Stimulated activated CD8-positive, alpha-beta memory T cell treated with anti-CD3 and anti-CD28 coated beads, Interleukin-12 subunit alpha, Interleukin-12 subunit beta, amount 100 ng/mL, for 4 hours (primary cell): Measurements from ENCODE around the gene TBK1.
"Not testable (repeated sequence)": the region's sequence is repeated elsewhere in the genome, so short reads cannot be mapped to it uniquely, and the experiment has no call there.

Experiments used
- DNase-seq: peaks from one replicate; pipeline ENCODE4 v3.0.0-alpha.2; 2020; ENCODE audit warnings: low read depth

TBK1 gene

DNA sequence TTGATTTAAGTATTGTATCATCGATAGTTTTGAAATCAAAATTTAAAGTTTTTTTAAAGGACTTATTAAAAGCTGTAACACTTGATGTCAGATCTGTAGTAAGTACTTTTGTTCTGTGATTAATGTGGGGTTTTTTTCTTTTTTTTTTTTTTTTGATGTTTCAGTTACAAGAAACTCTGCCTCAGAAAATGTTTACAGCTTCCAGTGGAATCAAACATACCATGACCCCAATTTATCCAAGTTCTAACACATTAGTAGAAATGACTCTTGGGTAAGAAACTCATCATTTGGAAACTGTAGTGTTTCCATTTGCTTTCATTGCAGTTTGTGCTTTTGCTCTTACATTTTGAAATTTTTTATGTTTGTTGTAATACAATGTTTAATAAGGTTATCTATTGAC is 45.6 kb downstream of the TBK1 start:
- DNase-seq = no peak

DNA sequence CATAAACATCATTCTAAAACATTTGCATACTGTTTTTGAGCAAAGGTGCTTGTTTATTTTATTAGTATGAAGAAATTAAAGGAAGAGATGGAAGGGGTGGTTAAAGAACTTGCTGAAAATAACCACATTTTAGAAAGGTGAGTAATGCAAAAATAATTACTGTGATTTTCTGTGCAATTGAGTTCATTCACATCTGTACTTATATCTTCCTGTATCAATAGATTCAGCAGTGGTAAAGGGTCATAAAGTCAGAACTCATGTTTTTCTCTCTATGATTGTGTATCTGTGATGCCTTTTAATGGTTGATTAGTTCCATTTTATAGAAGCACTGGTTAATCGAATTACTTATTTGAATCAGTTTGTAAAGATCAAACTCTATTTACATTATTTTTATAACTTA is 46.0 kb downstream of the TBK1 start:
- DNase-seq = no peak

DNA sequence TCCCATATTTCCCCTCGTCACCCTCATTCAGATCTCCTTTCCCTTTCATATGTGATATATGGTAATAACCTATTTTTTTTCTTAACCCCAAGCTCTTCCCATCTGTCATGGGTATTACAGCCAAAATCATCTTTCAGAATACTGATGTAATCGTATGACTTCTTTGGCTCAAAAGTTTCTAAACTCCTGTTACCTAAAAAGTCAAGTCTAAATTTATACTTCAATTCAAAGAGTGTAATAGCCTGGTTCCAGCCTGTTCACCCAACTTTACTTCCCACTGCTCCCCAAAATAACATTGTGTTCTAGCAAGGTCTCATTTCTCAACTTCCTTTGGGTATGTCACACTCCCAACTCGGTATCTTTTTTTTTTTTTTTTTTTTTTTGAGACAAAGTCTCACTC is 48.5 kb downstream of the TBK1 start:
- no peak for DNase-seq

DNA sequence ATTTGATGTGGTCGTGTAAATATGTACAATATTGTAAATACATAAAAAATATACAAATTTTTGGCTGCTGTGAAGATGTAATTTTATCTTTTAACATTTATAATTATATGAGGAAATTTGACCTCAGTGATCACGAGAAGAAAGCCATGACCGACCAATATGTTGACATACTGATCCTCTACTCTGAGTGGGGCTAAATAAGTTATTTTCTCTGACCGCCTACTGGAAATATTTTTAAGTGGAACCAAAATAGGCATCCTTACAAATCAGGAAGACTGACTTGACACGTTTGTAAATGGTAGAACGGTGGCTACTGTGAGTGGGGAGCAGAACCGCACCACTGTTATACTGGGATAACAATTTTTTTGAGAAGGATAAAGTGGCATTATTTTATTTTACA is 49.6 kb downstream of the TBK1 start:
- DNase-seq = no peak

DNA sequence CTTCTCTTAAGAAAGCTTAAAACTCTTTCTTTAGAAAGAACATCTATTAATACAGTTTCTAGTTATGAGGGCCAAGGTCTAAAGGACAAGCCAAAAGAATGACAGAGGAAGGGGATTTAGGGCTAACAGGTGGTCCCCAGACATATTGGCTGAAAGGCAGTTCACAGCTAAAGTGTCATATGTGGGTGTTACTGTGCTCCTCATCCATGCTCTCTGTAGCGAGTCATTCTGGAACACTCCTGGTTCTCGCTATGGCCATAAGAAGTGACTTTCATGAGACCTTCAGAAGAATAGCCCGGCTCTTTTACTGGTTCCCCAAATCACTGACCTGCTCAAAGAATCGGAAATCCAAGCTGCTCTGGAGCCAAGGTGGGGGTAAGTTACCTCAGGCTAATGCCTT is 55.0 kb downstream of the TBK1 start:
- DNase-seq = no peak

DNA sequence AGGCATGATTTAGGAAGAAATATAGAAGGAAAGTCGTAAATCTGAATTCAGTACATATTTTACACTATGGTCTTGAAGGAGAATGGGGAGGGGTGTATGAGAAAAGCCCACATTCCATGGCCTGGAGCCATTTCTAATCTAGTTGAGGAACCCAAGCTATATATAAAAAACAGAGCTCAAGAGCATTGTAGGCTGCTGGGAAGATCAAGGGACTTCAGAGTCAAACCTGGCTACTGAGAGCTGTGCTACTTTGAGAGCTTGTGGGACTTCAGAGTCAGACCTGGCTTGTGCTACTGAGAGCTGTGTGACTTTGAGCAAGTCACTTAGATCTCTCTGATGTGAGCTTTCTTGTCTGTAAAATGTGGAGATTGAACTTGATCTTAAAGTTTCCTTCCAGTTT is 58.7 kb downstream of the TBK1 start:
- DNase-seq = no peak

DNA sequence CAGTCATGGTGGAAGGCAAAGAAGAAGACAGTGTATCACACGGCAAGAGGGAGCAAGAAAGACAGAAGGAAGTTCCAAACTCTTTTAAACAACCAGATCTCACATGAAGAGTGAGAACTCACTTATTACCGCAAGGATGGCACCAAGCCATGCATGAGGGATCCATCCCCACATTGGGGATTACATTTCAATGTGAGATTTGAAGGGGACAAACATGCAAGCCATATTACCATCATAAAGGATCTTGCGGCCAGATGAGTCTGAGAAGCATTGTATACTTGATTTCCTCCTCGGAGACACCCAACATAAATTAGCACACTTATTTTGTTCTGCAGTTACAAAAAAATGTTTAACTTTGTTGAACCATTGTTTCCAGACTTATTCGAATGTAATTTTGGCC is 66.5 kb downstream of the TBK1 start:
- no peak for DNase-seq

DNA sequence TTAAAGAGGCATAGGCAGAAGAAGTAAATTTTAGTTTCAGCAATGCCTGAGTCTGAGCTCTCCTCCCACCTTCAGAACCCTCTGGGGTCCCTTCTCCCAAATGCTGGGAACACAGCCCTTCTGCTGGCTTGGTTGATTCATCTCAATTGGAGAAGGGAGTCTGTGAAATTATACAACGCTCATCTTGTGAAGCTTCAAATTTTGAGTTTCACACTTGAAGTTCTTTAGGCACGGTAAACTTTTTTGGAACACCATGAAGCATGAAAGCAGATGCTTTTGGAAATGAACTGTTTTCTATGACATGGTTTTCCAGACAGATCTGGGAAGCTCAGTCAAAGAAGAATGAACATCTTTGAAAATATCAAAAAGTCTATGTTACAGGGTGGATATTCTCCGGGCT is 69.9 kb downstream of the TBK1 start:
- DNase-seq = no peak

DNA sequence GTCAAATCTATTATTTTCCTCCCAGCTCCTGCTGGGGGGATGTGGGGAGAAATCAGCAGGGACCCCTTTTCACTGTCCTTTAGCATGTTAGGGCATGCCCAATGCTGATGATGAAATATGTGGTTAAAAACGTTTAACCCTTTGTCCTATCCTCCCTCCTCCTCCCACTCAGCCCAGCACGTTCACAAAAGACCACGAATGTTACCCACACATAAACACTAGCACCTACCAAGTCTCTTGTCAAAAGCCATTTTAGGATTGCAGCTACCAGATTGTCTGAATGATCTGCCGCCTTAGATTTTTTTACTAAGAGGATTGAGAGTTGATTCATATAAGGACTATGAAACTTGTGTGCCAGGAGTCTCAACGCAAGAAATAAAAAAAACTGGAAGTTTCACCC is 70.4 kb downstream of the TBK1 start:
- no peak for DNase-seq

DNA sequence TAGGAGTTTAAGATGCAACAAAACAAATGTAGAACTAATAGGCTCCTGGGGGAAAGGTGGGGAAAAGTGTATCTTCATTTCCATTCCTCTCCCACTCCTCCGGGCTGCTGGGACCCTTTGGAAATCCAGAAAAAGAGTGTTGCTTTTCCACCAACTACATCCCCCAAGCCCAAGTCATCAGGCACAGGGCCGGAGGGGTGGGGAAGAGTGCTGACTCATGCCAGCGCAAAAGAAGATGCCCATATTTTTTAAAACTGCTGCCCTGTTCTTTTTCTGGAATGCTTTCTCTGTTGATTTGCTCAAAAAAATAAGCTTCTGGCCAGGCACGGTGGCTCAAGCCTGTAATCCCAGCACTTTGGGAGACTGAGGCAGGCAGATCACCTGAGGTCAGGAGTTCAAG is 70.9 kb downstream of the TBK1 start:
- no peak for DNase-seq

DNA sequence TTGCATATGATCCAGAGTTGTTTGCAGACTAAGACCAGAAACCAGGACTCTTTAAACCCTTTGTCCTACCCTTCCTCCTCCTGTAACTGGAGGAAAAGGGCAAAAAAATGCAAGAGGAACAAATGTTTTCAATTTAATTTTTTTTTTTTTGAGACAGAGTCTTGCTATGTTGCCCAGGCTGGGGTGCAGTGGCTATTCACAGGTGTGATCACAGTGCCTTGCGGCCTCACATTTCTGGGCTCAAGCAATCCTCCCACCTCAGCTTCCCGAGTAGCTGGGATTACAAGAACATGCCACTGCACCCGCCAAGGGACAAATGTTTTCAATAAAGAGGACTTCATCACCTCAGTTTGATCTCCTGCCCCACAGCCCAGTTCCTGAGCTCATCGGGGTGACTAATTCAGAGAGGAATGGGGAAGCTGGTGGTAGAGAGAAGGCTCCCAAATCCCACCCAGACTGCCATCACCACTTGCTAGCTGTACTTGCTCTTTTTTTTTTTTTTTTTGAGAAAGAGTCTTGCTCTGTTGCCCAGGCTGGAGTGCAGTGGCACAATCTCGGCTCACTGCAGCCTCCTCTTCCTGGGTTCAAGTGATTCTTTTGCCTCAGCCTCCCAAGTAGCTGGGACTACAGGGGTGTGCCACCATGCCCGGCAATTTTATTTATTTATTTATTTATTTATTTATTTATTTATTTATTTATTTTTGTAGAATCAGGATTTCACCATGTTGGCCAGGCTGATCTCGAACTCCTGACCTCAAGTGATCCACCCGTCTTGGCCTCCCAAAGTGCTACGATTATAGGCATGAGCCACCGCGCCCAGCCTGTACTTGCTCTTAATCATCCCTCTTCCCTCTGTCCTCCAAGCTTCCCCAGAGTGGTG is 71.9 kb downstream of the TBK1 start:
- DNase-seq = not testable (repeated sequence)

DNA sequence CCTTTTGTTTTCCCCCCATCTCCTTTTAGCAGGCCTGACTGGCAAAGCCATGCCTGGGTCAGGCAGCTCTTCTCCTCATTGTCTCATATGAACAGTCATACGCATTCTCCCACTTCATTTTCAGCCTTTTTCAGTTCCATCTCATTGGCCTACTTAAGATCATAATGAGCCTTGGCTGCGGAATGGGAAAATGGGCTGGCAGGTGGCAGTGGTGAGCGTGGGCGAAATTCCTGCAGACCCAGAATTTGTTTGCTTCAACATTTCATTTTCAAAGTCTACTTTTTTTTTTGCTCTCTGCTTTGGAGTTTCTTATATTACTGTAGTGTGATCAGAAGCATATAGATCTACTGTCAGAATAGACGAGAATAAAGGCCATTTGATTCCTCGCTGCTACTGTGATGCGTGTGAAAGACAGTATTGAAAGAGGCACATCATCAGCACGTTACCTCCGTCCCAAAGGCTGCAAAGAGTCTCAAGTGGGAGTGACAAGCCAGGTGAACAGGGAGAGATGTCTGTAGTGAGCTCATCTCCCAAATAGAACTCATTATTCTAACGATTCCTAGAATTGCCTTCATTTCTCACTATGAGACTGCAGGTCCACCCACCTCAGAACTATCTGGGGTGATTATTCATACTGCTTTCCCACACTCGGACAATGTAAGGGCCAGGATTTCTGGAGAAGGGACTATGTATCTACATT is 73.7 kb downstream of the TBK1 start:
- DNase-seq = no peak

DNA sequence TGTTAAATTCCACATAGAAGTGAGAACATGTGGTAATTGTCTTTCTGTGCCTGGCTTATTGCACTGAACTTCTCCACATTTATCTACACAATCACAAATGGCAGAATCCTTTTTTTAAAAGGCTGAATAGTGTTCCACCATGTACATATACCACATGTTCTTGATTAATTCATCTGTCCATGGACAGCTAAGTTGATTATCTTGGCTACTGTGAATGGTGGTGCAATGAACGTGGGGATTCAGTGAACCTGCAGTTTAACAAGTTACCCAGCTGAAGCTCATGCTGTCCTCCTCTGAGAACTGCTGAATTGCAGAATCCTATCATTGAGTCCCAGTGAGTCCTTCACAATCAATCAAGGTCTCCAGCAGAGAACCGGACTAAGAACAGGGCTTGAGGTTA is 74.9 kb downstream of the TBK1 start:
- no peak for DNase-seq

DNA sequence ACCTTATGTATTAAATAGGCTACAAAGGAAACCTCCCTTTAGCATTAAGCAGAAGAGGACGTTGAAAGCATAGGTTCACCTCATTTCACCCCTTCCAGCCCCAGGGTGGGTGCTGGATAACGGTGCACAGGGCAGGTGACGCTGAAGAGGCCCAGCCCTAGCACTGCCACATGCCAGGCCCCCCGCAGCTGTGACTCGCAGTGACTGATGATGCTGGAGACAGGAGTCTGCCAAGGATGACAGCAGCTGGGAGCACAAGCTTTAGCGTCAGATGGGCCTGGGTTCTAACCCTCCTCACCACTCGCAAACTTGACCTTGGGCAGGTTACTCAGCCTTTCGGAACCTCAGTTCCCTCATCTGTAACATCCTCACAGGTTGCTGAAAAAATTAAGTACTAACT is 76.7 kb downstream of the TBK1 start:
- DNase-seq = no peak

DNA sequence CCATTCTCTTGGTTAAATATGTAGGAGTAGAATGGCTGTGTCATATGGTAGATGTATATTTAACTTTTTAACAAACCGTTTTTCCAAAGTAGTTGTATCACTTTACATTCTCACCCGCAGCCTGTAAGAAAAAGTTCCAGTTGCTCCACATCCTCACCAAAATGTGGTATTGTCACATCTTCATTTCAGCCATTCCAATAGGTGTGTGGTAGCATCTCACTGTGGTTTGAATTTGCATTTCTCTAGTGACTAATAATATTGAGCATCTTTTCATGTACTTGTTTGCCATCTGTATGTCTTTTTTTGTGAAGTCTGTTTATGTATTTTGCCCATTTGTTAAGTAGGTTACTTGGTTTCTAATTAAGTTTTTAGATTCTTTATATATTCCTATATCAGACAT is 78.6 kb downstream of the TBK1 start:
- no peak for DNase-seq

DNA sequence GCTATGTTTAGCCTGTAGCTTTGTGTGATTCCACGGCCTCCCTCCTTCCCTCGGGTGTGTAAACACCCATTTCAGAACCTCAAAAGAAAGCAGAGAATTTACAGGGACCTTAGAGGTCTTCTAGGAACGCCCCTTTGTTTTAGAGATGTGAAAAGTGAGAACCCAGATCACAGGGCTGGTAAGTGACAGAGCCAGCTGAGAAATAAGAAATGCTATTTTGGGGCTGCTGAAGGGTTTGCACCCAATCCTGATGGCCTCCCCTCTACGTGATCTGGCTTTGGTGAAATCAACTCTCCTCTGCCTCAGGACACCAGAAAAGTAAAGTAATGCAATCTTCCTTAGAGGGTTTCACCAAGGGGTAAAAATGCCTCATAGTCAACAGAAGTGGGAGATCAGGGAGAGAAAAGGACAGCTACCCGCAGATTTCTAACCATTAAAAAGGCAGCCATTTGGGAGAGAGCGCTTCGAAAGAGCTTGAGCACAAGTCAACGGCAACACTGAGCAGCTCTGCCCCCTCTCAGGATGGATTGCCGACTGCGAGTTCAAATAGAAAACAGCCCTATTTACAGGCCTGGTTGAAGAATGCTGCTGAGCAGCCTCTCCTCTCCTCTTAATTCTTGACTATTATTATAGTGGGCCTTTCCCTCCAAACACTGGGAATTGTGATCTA is 79.9 kb downstream of the TBK1 start:
- no peak for DNase-seq

DNA sequence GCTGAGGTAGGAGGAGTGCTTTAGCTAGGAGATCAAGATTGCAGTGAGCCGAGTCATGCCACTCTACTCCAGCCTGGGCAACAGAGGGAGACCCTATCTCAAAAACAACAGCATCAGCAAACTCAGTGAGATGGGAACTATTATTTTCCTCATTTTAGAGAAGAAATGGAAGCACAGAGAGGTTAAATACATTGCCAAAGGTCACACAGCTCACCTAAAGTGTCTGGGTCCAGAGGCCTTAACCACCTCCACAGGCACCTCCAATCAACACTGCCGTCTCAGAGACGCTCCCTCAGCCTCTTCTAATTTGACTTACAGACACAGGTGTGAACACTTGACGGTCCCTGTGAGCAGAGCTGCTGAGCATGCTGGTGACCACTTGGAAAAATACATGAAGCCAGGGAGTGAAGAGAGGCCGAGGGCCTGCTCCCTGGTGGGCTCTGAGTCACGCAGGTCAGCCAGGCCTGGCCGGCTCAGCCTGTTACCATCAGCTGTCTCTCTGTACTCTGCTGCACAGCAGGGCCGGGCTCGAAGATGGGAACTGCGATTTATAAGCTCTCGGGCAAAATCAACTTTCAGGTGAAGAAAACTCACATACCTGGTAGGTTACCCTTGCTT is 80.9 kb downstream of the TBK1 start:
- no peak for DNase-seq

DNA sequence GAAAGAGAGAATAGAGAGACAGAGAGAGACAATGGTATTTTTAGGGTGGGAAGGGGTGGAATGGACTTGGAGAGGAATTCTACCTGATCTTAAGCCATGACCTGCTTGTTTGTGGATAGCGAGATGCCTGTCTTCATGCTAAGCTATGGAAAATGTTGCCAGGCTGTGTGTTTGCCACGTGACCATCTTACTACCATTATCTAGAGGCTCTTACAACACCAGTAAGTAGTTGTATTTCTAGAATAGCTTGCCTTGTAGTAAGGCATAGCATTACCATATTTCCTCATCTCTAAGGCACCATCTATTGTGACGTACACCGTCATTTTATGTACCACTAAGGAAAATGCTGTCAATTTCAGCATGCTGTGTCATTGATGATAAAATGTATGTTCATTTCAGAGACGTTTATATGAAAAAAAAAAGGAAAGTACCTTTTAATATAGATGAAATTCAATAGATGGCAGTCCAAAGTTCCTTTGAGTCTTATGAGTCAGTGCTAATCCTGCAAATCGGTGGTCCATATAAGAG is 82.8 kb downstream of the TBK1 start:
- no peak for DNase-seq

DNA sequence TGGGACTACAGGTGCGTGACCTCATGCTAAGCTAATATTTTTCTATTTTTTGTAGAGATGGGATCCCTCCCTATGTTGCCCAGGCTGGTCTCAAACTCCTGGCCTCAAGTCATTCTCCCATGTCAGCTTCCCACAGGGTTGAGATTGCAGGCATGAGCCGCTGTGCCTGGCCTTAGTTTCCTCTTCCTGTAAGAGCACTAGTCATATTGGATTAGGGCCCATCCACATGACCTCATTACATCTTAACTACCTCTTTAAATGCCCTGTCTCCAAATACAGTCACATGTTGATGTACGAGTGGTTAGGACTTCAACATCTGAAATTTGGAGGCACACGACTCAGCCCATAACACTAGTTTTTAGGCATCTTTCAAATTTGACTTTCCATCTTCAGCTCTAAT is 86.2 kb downstream of the TBK1 start:
- DNase-seq = no peak

DNA sequence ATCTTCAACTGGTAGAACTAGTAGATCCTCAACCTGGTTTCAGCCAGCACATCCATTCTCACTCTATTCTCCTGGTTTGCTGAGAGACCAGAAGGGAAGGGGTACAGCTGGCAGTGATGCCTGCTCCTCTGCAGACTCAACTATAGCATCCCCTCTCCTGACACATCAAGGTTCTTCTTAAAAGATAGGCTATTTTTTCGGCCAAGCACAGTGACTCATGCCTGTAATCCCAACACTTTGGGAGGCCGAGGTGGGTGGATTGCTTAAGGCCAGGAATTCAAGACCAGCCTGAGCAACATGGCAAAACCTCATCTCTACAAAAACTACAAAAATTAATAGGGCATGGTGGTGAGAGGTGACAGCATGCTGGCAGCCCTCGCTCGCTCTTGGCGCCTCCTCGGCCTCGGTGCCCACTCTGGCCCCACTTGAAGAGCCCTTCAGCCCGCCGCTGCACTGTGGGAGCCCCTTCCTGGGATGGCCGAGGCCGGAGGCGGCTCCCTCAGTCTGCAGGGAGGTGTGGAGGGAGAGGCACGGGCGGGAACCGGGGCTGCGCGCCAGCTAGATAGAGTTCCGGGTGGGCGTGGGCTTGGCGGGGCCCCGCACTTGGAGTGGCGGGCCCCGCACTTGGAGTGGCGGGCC is 90.6 kb downstream of the TBK1 start:
- DNase-seq = not testable (repeated sequence)

DNA sequence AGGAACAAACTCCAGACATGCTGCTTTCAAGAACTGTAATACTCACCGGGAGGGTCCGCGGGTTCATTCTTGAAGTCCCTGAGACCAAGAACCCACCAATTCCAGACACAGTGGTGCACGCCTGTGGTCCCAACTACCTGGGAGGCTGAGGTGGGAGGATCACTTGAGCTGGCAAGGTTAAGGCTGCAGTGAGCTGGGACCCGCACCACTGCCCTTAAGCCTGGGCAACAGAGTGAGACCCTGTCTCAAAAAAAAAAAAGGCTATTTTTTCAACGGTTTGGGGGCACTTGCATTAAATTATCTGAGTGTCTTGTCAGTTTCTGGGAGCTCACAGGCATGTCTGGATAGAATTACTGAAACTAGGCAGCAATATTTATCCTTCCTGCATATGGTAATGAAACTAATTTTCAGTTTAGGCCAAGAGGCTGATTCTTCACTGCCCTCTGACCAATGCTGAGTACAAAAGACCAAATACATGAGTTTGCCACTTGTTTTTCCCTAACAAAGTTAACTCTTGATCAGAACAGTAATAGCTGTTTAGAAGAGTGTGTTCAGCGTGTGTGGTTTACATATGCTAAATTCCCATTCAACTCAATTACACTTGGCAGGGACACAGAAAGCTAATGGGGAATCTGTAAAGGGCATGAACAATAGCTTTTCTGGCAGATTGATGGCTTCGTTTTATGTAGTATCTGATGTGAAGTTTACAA is 92.6 kb downstream of the TBK1 start:
- DNase-seq = no peak

DNA sequence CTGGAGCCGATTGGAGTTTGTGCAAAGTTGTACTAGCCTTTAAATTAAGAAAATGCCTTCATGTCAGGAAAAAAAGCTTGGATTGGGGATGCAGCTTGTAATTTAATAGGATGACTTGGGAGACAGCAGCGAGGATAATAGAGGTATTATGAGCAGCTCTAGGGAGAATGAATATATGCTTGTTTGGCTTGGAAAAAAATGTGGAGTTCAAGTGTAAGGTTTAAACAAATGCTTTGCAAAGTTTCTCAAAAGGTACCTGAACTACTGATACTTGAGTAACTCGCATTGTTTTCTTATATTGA is 93.1 kb downstream of the TBK1 start:
- DNase-seq = no peak
